Activated CD8-positive, alpha-beta T cell treated with anti-CD3 and anti-CD28 coated beads for 36 hours (primary cell): ENCODE results near the gene PREX1. TPM values are rescaled to one million over a fixed set of nuclear protein-coding genes. Genes with fewer than 3 reads are reported as not detected.
A peak's percentile ranks its signal among the peaks of the same experiment; 100 is the strongest.

Experiments used
- ATAC-seq: fragments of 200-7000 bp; cut with Tn5 transposase; one replicate; pipeline ENCODE4 v1.10.0; 2021; ENCODE audit warnings: mild to moderate bottlenecking, moderate library complexity
- CTCF ChIA-PET: fragments of 350-600 bp; sonication (Branson Sonifier 250); formaldehyde crosslinking; loops from one replicate; lab custom pipeline; 2021; ENCODE audit warnings: antibody characterized with exemption; lab: Charles Lee
- POLR2A ChIA-PET: fragments of 350-600 bp; sonication (Branson Sonifier 250); formaldehyde crosslinking; loops from one replicate; lab custom pipeline; 2021; ENCODE audit warnings: antibody characterized with exemption; lab: Charles Lee
- DNase-seq: peaks from one replicate; pipeline ENCODE4 v3.0.0-alpha.2; 2020
- H3K27ac Mint-ChIP-seq: one replicate; pipeline ENCODE4 v1.8.0; 2021; ENCODE audit warnings: mild to moderate bottlenecking, mixed read lengths
- H3K27me3 Mint-ChIP-seq: one replicate; pipeline ENCODE4 v1.8.0; 2021; ENCODE audit warnings: mixed read lengths
- H3K36me3 Mint-ChIP-seq: one replicate; pipeline ENCODE4 v1.8.0; 2021; ENCODE audit warnings: low read depth, mixed read lengths
- H3K4me1 Mint-ChIP-seq: one replicate; pipeline ENCODE4 v1.8.0; 2021; ENCODE audit warnings: low read depth, mixed read lengths
- H3K4me3 Mint-ChIP-seq: one replicate; pipeline ENCODE4 v1.8.0; 2021; ENCODE audit warnings: mild to moderate bottlenecking, moderate library complexity, mixed read lengths
- H3K9me3 Mint-ChIP-seq: one replicate; pipeline ENCODE4 v1.8.0; 2021; ENCODE audit warnings: mixed read lengths
- intact Hi-C: fragments of 100-400 bp; cut with micrococcal nuclease; formaldehyde crosslinking; loops from one replicate; pipeline ENCODE4 v1.10.0; 2022
- total RNA-seq, 2 experiments: library from RNA; stranded (reverse); gene quantifications; one replicate each; pipeline ENCODE4 v1.2.3, GENCODE V29; 2021
- TF ChIP-seq, protein P1 (sequence below): fragments of 200-600 bp; IDR thresholded peaks from one replicate; pipeline ENCODE4 v1.8.0; 2022; ENCODE audit warnings: antibody characterized with exemption, mild to moderate bottlenecking

PREX1 gene
- total RNA-seq, 2 experiments from 2014 or later: 79.7 to 80.5 TPM

DNA sequence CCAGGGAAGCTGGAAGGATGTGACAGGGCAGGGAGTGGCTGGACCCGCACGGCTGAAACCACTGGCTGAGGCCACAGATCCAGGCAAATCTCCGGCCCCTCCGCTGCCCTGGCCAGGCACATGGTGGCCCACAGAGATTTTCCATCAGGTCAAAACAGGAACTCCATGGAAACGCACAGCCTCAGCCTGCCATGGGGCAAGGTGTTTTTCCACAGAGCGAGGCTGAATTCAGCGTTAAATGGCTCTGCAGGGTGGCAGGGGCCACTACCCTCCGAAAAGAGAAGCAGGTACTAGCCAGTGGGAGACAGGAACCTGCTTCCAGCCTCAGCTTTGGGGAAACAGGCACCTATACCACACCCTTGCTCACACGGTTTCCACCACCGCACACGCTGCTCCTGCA is 53.1 kb downstream of the PREX1 start:
- ChIA-PET CTCF (interaction anchor here (0.9 kb wide), 1 partner anchor 130 kb away, joined by 3 read pairs; no protein-coding TSS in a partner anchor), POLR2A (interaction anchor here (0.9 to 3.2 kb wide), 7 partner anchors 13 to 52 kb away, joined by 3 to 18 read pairs (median 6); partner anchors contain the start of gene PREX1)
- TF ChIP-seq, protein P1, sequence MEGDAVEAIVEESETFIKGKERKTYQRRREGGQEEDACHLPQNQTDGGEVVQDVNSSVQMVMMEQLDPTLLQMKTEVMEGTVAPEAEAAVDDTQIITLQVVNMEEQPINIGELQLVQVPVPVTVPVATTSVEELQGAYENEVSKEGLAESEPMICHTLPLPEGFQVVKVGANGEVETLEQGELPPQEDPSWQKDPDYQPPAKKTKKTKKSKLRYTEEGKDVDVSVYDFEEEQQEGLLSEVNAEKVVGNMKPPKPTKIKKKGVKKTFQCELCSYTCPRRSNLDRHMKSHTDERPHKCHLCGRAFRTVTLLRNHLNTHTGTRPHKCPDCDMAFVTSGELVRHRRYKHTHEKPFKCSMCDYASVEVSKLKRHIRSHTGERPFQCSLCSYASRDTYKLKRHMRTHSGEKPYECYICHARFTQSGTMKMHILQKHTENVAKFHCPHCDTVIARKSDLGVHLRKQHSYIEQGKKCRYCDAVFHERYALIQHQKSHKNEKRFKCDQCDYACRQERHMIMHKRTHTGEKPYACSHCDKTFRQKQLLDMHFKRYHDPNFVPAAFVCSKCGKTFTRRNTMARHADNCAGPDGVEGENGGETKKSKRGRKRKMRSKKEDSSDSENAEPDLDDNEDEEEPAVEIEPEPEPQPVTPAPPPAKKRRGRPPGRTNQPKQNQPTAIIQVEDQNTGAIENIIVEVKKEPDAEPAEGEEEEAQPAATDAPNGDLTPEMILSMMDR: no peak
- Mint-ChIP-seq H3K27me3 (no peaks in the 10 kb centered on the region), H3K9me3 (peaks cover 11% of the 10 kb centered on the region), H3K4me1 (peaks cover 77% of the 10 kb centered on the region), H3K36me3 (peaks cover 55% of the 10 kb centered on the region), H3K27ac (peak overlapping the region; percentile 84), H3K4me3 (no peak overlapping the region)
- intact Hi-C loops: no loop called here
- ATAC-seq (no peak), DNase-seq (no peak)

DNA sequence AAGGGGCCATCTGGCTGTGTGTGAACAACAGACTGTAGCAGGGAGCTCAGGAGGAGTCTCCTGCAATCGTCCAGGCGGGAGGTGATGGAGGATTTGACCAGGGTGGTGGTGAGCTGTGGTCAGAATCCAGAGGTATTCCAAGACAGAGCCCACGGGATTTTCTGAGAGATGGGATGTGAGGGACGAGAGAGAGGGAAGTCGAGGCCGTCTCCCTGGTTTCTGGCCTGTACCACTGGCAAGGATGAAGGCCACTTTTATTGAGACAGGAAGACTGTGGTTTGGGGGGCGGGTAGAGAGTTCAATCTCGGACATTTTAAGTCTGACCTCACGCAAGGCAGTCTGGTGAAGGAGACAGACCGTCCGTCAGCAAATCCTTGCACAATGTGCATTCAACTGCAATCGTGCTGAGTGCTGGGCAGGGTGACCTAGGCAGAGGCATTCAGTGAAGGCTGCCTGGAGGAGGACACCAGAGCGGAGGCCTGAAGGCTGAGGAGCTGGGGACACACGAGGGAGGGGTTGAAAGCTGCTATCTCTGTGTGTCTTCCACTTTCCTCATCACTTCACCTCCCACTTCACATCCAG is 53.9 kb downstream of the PREX1 start:
- H3K4me1 Mint-ChIP-seq: peaks cover 81% of the 10 kb centered on the region
- ChIA-PET POLR2A (interaction anchor here (1.8 to 3.2 kb wide), 4 partner anchors 14 to 53 kb away, joined by 6 to 18 read pairs (median 10); partner anchors contain the start of gene PREX1), CTCF (interaction anchor here (0.9 kb wide), 1 partner anchor 131 kb away, joined by 3 read pairs; no protein-coding TSS in a partner anchor)
- no peaks in the 10 kb centered on the region for H3K27me3 Mint-ChIP-seq
- H3K36me3 Mint-ChIP-seq: peaks cover 49% of the 10 kb centered on the region
- no peak for ATAC-seq
- H3K9me3 Mint-ChIP-seq: peaks cover 6% of the 10 kb centered on the region
- H3K4me3 Mint-ChIP-seq: no peak overlapping the region
- H3K27ac Mint-ChIP-seq: peak overlapping the region; percentile 84
- TF ChIP-seq, protein P1: no peak
- DNase-seq: no peak
- intact Hi-C loops: no loop called here

DNA sequence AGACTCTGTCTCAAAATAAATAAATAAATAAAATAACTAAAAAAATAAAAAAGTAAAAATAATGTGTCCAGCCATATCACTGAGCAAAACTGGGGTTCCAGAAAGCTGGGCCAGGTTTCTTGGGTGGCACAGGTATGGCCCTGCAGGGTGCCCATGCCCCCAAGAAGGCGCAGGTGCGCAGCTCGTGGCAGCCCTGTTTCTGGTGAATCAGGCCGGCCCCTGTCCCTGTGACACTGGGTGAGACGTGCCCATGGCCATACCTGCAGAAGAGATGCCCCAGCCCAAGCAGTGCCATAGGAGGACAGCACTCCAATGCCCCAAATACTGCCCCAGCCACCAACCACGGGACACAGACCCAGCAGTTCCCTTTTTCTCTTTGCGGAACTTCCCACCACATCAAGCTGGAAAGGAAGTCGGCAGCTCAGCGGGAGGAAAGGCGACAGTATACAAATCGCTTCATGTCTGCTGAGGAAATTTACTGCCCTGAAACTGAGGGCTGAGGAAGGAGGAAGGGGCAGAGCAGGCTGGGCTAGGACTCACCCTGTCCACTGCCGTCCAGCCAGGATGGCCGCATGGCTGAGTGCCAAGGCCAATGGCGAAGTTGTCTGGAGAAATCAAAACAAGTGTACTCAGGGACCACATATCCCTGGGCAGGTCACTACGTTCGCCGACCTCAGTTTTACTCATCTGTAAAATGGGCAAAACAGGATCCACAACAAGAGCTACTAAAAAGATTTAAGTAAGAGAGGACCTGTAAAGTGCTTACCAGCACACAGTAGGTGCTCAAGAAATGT is 55.4 kb downstream of the PREX1 start:
- H3K4me1 Mint-ChIP-seq: peaks cover 85% of the 10 kb centered on the region
- CTCF ChIA-PET: interaction anchor here (0.9 kb wide), 1 partner anchor 31 kb away, joined by 4 read pairs; no protein-coding TSS in a partner anchor
- POLR2A ChIA-PET: interaction anchor here (0.9 to 3.2 kb wide), 9 partner anchors 9 to 54 kb away, joined by 3 to 18 read pairs (median 4); partner anchors contain the start of gene PREX1
- peaks cover 4% of the 10 kb centered on the region for H3K9me3 Mint-ChIP-seq
- H3K27me3 Mint-ChIP-seq: no peaks in the 10 kb centered on the region
- H3K27ac Mint-ChIP-seq: peak overlapping the region; percentile 73
- TF ChIP-seq, protein P1: no peak
- intact Hi-C loops: no loop called here
- DNase-seq: no peak
- no peak for ATAC-seq
- no peak overlapping the region for H3K4me3 Mint-ChIP-seq
- peaks cover 51% of the 10 kb centered on the region for H3K36me3 Mint-ChIP-seq

DNA sequence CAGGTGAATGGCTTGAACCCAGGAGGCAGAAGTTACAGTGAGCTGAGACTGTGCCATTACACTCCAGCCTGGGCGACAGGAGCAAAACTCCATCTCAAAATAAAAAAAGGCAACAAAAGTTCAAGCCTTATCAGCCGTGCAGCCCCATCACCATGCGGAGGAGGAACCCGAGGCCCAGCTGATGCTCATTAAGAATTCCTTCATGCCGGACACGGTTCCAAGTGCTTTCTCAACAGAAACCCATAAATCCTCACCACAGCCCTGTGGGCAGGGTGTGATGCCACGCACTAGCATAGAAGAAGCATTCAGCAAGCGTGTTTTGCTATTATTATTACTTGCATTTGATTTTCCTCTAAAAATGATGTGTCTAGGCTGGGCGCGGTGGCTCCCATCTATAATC is 56.3 kb downstream of the PREX1 start:
- intact Hi-C loops: no loop called here
- no peak for ATAC-seq
- H3K4me3 Mint-ChIP-seq: no peak overlapping the region
- TF ChIP-seq, protein P1: no peak
- H3K27me3 Mint-ChIP-seq: no peaks in the 10 kb centered on the region
- H3K4me1 Mint-ChIP-seq: peaks cover 85% of the 10 kb centered on the region
- CTCF ChIA-PET: no interaction called here
- H3K27ac Mint-ChIP-seq: peak overlapping the region; percentile 30
- POLR2A ChIA-PET: interaction anchor here (0.9 to 3.2 kb wide), 5 partner anchors 12 to 55 kb away, joined by 3 to 18 read pairs (median 4); partner anchors contain the start of gene PREX1
- H3K9me3 Mint-ChIP-seq: peaks cover 4% of the 10 kb centered on the region
- no peak for DNase-seq
- peaks cover 51% of the 10 kb centered on the region for H3K36me3 Mint-ChIP-seq
